Neural progenitor cell (in vitro differentiated cells): ENCODE measurements around the gene EVL.

Experiments used
- CTCF ChIP-seq: fragments of 200-600 bp; sonication (generic); IDR thresholded peaks from 2 replicates; pipeline ENCODE4 v1.5.1; 2017; ENCODE audit warnings: antibody characterized with exemption, mild to moderate bottlenecking
- EZH2 ChIP-seq: fragments of 200-600 bp; sonication (generic); IDR thresholded peaks from 2 replicates; pipeline ENCODE4 v1.6.1; 2017; ENCODE audit warnings: antibody characterized with exemption, mild to moderate bottlenecking, moderate library complexity

- TF ChIP-seq CTCF: no peak
- TF ChIP-seq EZH2: no peak
These were observed 25.3 kb upstream of the EVL start for GRCh38 chr14:100039903-100040302.
